Osteoblast (primary cell): Measurements from ENCODE around the gene TIMM10B. TPM values are rescaled to one million over a fixed set of nuclear protein-coding genes. Genes with fewer than 3 reads are reported as not detected.

ENCODE experiments used
- DNase-seq: peaks from one replicate; pipeline ENCODE4 v3.0.0; 2011; ENCODE audit warnings: low spot score, mixed read lengths; ENCODE audit not compliant: insufficient read length; ENCODE audit errors: missing footprints
- H2AFZ ChIP-seq: 2 replicates; pipeline ENCODE4 v1.6.0; 2011; ENCODE audit warnings: mild to moderate bottlenecking, low read length
- H3K27ac ChIP-seq: 2 replicates; pipeline ENCODE4 v1.5.1; 2011; ENCODE audit warnings: mild to moderate bottlenecking, low read depth, low read length, moderate library complexity
- H3K27me3 ChIP-seq: 2 replicates; pipeline ENCODE4 v1.6.0; 2012; ENCODE audit warnings: mild to moderate bottlenecking, control low read depth, inconsistent platforms, low read length, moderate library complexity; ENCODE audit not compliant: insufficient read depth
- H3K36me3 ChIP-seq: 2 replicates; pipeline ENCODE4 v1.5.1; 2011; ENCODE audit warnings: mild to moderate bottlenecking, low read length, control low read depth, moderate library complexity; ENCODE audit not compliant: insufficient read depth
- H3K4me1 ChIP-seq: 2 replicates; pipeline ENCODE4 v1.5.1; 2011; ENCODE audit warnings: mild to moderate bottlenecking, low read length, control low read depth, moderate library complexity; ENCODE audit not compliant: insufficient read depth
- H3K4me2 ChIP-seq: 2 replicates; pipeline ENCODE4 v1.6.0; 2011; ENCODE audit warnings: mild to moderate bottlenecking, low read length; ENCODE audit not compliant: insufficient read depth
- H3K4me3 ChIP-seq: fragments of 200-600 bp; sonication (generic); 3 replicates; pipeline ENCODE4 v1.5.1; 2012; ENCODE audit warnings: mild to moderate bottlenecking, low read length, inconsistent platforms; ENCODE audit not compliant: insufficient read depth
- H3K79me2 ChIP-seq: 2 replicates; pipeline ENCODE4 v1.6.0; 2012; ENCODE audit warnings: mild to moderate bottlenecking, low read length, control low read depth, inconsistent platforms; ENCODE audit not compliant: insufficient read depth
- H3K9me3 ChIP-seq: 2 replicates; pipeline ENCODE4 v1.5.1; 2011; ENCODE audit warnings: low read depth, low read length, control low read depth
- H4K20me1 ChIP-seq: 2 replicates; pipeline ENCODE4 v1.6.0; 2012; ENCODE audit warnings: mild to moderate bottlenecking, low read length, control low read depth; ENCODE audit not compliant: insufficient read depth
- total RNA-seq: library from RNA; depleted of rRNA; stranded (reverse); fragments of >200 nt; gene quantifications from 2 replicates; pipeline ENCODE4 v1.2.3, GENCODE V29; 2012
- TF ChIP-seq, protein P1 (sequence below): IDR thresholded peaks from 2 replicates; pipeline ENCODE4 v1.5.1; 2011; ENCODE audit warnings: mild to moderate bottlenecking, low read depth, low read length, moderate library complexity; ENCODE audit errors: extremely low read depth

Gene TIMM10B
- total RNA-seq, 1 donor: 55.4 TPM

DNA sequence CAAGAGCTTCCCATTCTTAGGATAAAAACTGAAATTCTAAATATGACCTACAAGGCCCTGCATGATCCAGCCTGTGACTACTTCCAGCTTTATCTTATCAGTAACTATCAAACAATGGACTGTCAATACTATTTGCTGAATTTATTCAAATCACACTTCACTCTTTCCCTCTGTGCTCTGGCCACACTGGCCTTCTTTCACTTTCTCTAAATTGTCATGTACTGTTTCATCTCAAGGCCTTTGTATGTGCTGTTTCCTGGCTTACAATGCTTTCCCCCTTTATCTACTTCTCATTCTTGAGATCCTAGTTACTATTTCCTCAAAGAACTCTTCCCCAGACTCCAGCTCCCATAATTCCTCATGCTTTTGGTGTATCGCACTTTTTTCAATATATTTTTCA lies 5.6 kb downstream of the TIMM10B start:
- Histone ChIP-seq H3K27me3 (no peaks in the 10 kb centered on the region), H3K79me2 (peaks cover 39% of the 10 kb centered on the region), H3K36me3 (peaks cover 55% of the 10 kb centered on the region), H3K4me2 (no peak overlapping the region), H2AFZ (no peak overlapping the region), H3K4me1 (peaks cover 9% of the 10 kb centered on the region), H3K4me3 (no peak overlapping the region), H3K27ac (no peak overlapping the region), H4K20me1 (peaks cover 12% of the 10 kb centered on the region), H3K9me3 (no peaks in the 10 kb centered on the region)
- TF ChIP-seq, protein P1, sequence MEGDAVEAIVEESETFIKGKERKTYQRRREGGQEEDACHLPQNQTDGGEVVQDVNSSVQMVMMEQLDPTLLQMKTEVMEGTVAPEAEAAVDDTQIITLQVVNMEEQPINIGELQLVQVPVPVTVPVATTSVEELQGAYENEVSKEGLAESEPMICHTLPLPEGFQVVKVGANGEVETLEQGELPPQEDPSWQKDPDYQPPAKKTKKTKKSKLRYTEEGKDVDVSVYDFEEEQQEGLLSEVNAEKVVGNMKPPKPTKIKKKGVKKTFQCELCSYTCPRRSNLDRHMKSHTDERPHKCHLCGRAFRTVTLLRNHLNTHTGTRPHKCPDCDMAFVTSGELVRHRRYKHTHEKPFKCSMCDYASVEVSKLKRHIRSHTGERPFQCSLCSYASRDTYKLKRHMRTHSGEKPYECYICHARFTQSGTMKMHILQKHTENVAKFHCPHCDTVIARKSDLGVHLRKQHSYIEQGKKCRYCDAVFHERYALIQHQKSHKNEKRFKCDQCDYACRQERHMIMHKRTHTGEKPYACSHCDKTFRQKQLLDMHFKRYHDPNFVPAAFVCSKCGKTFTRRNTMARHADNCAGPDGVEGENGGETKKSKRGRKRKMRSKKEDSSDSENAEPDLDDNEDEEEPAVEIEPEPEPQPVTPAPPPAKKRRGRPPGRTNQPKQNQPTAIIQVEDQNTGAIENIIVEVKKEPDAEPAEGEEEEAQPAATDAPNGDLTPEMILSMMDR: no peak
- no peak for DNase-seq

DNA sequence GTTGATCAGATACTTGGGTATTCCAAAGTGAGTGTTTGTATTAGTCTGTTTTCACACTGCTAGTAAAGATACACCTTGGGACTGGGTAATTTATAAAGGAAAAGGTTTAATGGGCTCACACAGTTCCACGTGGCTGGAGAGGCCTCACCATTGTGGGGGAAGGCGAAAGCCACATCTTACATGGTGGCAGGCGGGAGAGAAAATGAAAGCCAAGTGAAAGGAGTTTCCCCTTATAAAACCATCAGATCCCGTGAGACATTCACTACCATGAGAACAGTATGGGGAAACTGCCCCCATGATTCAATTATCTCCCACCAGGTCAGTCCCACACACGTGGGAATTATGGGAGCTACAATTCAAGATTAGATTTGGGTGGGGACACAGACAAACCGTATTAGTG lies 7.0 kb downstream of the TIMM10B start:
- TF ChIP-seq, protein P1: no peak
- Histone ChIP-seq H4K20me1 (peaks cover 3% of the 10 kb centered on the region), H3K9me3 (no peaks in the 10 kb centered on the region), H3K79me2 (peaks cover 25% of the 10 kb centered on the region), H3K27me3 (no peaks in the 10 kb centered on the region), H3K4me2 (no peak overlapping the region), H3K4me3 (no peak overlapping the region), H3K36me3 (peaks cover 52% of the 10 kb centered on the region), H2AFZ (no peak overlapping the region), H3K27ac (no peak overlapping the region), H3K4me1 (no peaks in the 10 kb centered on the region)
- DNase-seq: no peak

DNA sequence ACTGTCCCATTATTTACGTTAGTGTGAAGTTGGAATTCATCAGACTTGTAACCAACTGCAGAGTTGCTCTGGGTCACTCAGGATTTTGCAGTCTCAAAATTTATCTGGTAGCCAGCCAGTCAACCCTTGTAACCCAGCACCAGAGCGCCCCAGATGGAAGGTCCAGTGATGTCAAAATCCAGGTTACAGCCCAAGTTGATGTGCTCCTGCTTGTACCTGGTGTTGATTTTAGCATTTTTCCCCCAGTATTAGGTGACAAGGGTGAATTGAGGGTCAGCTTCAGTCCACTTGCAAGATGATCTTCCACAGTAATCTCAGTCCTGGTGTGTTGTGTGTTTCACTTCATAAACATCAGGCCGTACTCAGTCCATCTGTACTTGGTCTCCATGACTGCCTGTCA lies 7.5 kb downstream of the TIMM10B start:
- Histone ChIP-seq H3K9me3 (no peaks in the 10 kb centered on the region), H3K27me3 (no peaks in the 10 kb centered on the region), H3K36me3 (peaks cover 51% of the 10 kb centered on the region), H4K20me1 (peaks cover 3% of the 10 kb centered on the region), H3K4me3 (no peak overlapping the region), H3K4me2 (no peak overlapping the region), H3K27ac (no peak overlapping the region), H3K79me2 (peaks cover 21% of the 10 kb centered on the region), H2AFZ (no peak overlapping the region), H3K4me1 (no peaks in the 10 kb centered on the region)
- TF ChIP-seq, protein P1: no peak
- DNase-seq: no peak

DNA sequence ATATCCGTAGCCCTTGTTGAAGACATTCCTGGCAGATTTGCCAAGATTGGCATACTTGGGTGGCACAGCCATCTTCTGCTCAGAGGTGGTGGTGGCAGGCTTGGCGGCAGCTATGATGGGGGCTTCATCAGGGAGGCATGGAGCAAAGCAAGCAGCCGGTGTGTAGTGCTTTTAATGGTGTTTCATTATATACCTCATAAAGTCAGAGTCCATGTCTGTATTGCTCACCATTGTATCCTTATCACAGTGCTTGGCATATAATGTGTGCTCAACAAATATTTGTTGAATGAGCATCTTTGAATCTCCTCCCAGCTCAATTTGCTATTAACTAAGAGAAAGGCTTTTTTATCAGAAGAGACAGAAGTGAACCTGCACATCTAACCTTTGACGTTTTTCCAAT lies 8.0 kb downstream of the TIMM10B start:
- DNase-seq: no peak
- Histone ChIP-seq H4K20me1 (peaks cover 3% of the 10 kb centered on the region), H3K4me2 (no peak overlapping the region), H3K36me3 (peaks cover 49% of the 10 kb centered on the region), H3K27ac (no peak overlapping the region), H3K79me2 (peaks cover 17% of the 10 kb centered on the region), H3K27me3 (no peaks in the 10 kb centered on the region), H2AFZ (no peak overlapping the region), H3K4me3 (no peak overlapping the region), H3K9me3 (no peaks in the 10 kb centered on the region), H3K4me1 (no peaks in the 10 kb centered on the region)
- TF ChIP-seq, protein P1: no peak
